ENCODE measurements around the gene B3GALNT2.
"Not testable (repeated sequence)": the region's sequence is repeated elsewhere in the genome, so short reads cannot be mapped to it uniquely, and the experiment has no call there.

The B3GALNT2 gene

DNA sequence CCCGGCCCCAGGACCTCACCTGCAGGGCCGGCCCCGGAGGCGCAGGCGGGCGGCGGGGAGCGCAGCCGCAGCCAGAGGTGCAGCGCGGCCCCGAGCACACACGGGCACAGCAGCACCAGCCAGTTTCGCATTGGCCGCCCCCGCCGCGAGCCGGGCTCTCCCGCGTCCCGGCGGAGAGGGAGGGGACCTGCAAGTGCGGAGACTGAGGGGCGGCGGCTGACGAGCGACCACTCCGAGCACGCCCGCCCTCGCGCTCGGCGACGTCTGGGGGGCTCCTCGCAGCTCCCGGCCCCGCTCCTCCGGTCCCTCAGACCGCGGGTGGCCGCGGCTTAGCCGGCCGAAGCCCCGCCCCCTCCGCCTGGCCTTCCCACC lies at the start of gene B3GALNT2:
TSS of gene B3GALNT2 (minus strand) at position 331 of the 372 bp plus-strand sequence. CDS start at position 131, 200 bp downstream.
- peak; percentile 55 for DNase-seq (ENCODE audit: low spot score)

DNA sequence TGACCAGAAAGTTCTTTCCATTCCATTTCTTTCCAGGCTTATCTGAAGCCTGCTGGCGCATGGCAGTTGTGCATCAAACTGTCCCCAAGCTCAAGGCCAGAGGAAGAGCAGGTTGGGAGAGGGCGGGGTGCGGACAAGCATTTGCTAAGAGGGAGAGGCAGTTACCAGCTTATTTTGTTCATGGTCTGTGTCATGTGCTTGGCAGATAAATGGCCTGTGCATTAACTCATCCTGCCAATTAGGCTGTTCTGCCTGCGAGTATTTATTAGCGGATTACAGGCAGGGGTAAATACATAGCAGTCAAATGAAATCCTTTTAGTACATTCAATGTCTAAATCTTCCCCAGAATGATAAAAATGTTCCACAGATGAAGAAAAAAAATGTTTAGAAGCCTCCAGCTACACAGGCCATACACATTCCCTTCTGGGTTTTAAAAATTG lies 48.9 kb upstream of the B3GALNT2 start:
- DNase-seq (ENCODE audit: low spot score) = no peak

DNA sequence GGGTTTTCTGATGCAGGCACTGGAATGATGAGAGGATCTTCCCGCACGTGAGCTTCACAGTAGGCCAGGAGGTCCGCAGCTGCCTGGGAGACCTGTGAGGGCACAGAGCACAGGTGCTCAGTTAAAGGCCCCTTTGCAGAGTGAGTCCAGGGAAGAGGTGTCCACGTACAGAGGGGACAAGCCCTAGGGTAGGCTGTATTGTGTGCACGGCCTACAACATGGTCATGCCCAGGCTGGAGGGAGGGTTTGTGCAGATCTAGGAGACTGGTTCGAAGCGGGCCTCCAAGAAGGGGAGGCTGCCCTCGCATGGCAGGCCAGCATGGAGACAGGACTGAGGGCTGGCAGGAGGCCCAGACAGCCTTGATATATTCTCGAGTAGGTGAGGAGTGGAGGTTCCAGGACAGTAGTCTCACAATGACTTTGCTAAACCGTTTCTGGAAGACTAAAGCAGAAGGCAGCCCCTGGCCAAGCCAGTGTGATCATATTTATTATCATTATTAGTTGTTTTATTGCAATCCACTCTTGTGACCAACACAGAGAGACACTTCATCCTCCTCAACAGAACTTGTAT lies 48.0 kb upstream of the B3GALNT2 start:
- no peak for DNase-seq (ENCODE audit: low spot score)

DNA sequence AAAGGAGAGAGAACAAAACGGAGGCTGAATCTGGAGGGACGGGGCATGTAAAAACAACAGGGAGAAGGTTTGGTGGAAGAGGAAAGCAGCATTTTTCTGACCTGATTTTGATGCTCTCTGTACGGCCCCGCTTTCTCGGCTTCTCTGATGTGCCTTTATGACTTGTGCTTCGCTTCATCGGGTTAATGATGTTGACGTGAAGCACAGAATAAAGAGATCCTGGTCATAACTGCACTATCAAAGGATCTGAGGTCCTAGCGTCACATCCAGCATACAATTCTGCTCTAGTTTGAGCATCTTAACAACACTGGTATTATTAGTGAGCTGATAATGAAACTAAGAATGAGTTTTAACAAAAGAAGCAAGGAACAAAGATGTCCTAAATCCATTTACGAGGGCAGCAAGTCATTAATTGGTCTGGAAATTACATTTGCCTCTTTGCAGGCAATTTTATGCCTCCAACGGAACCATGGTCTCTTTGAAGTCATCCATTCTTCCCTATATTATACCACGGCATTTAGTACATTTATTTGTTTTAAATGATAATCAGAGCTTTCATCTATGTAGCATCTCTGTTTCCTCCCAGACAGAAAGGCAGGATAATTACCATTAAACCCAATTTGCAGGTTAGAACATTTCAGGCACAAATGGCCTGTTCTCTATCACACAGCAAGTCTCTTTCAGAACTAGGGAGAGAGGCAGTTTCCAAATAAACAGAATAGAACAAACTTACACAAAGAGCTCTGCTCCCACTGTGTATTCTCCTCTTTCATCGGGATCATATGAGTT lies 45.3 kb upstream of the B3GALNT2 start:
- no peak for DNase-seq (ENCODE audit: low spot score)

DNA sequence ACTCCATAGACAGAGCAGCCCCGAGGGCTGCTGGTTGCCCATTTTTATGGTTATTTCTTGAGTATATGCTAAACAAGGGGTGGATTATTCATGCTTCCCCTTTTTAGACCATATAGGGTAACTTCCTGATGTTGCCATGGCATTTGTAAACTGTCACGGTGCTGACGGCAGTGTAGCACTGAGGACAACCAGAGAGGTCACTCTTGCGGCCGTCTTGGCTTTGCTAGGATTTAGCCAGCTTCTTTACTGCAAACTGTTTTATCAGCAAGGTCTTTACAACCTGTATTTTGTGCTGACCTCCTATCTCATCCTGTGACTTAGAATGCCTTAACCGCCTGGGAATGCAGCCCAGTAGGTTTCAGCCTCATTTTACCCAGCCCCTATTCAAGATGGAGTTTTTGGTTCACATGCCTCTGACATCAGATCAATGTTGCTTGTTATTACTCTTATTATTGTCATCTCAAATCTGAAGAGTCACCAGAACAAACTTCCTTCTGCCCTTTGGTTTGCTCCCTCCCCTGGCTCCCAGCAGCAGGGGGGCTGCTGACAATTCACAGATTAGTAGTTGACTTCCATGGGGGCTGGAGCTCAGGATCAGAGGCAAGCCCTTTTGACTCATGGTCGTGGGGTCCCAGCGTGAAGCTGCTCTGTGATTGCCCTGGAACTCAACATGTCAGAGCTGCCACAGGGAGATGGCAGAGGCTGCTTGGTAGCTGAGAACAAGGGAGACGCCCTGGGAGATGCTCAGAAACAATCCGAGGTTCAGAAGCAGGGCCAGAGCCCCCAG lies 42.3 kb upstream of the B3GALNT2 start:
- DNase-seq (ENCODE audit: low spot score) = not testable (repeated sequence)

DNA sequence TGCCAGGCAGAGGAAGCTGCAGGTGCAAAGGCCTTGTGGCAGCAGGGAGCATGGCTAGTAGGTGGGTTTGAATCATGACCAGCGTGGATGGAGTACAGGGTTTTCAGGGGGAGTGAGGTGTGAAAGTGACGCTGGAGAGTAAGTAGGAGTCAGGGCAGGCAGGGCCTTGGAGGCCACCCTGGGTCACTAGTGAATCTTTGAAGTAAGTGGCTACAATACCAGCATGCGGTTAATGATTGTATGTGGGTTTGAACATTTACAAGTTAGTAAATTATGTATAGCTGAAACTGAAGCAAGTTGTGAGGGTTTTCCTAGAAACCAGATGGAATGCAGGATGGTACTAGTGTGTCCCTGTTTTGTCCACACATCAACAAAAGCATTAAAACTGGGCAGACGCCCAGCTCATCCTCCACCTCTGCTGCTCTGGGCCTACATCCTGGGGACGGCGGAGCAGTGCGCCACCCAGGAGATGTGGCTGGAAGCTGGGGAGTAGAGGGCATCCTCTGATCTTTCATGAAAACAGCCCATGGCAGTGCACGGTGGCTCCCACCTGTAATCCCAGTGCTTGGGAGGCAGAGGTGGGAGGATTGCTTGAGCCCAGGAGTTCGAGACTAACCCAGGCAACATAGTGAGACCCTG lies 41.2 kb upstream of the B3GALNT2 start:
- DNase-seq (ENCODE audit: low spot score) = no peak

DNA sequence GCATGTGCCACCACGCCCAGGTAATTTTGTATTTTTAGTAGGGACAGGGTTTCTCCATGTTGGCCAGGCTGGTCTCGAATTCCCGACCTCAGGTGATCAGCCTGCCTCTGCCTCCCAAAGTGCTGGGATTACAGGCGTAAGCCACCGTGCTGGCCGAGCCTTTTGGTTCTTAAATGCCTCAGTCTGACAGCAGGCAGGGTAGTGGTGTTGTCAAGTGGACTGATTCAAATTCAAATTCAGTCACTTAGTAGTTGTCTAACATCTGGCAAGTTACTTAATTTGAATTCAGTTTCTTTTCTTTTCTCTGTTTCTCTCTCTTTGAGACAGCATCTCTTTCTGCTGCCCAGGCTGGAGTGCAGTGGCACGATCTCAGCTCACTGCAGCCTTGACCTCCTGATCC lies 38.6 kb upstream of the B3GALNT2 start:
- not testable (repeated sequence) for DNase-seq (ENCODE audit: low spot score)

DNA sequence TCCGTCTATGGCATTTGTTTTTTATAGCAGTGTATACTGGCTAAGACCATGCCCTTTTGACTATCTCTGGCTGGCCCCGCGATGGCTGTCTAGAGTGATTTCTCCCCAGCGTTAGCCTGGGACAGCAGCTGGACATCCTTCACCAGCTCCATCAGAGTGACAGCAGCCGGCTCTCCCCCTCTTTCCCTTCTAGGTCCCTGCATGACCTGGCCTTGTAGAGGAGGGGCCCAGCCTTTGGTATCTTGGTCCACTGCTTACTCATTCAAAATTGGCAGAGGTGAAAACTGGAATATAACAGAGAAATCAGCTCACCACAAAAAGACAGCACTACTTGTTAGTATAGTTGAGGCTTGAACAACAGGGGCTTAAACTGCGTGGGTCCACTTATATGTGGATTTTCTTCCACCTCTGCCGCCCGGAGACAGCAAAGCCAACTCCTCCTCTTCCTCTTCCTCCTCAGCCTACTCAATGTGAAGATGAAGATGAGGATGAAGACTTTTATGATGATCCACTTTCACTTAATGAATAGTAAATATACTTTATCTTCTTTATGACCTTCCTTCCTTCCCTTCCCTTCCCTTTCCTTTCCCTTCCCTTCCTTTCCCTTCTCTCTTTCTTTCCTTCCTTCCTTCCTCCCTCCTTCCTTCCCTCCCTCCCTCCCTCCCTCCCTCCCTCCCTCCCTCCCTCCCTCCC lies 29.4 kb upstream of the B3GALNT2 start:
- DNase-seq (ENCODE audit: low spot score) = no peak

DNA sequence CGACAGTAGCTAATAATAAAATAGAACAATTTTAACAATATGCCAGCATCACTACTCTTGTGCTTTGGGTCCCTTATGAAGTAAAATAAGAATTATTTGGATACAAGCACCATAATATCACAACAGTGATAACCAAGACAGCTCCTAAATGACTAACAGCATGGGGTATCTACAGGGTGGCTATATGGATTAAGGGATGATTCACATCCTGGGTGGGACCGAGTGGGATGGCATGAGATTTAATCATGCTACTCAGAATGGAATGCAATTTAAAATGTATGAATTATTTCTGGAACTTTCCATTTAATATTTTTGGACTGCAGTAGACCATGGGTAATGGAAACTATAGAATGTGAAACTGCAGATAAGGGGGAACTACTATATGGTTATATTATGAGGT lies 28.1 kb upstream of the B3GALNT2 start:
- no peak for DNase-seq (ENCODE audit: low spot score)

DNA sequence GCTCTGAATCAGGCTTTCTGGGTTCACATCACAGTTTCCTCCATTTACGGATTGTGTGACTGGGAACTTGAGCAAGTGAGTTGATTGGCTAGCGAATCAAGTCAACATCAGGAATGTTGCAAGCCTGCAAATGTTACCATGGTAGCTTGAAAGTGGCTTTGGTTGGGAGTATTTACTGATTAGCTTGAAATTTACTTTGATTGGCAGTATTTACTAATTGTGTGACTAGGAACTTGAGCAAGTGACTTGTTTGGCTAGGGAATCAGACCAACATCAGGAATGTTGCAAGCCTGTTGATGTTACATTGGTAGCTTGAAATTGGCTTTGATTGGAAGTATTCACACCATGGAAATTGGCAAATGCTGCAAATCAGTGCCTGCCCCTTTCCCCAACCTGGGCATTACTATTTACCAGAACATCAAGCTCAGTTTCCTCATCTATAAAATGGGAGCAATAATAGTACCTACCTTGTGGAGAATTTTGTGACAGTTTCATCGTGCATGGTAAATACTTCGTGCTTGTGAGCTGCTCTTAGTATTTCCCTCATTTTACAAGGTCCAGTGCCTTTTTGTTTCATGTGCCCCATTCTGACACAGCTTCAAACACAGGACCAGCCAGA lies 23.1 kb upstream of the B3GALNT2 start:
- no peak for DNase-seq (ENCODE audit: low spot score)

DNA sequence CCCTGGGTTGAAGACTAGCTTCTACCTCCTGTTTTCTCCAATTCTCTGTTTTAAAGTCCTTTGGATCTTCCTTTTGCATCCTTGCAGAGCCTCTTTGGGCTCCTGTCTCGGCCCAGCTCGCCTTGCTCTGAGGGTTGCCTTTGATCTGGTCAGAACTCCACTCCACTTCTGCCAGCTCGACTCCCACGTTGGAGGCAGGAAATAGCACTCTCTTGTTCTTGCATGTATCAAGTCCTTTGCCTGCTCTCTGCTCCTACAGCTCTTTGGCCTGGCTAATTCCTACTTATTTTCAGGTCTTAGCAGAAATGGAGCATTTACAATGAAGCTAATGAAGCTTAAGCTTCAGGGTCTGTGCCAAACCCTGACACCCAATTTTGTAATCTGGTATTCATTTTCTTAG lies 21.1 kb upstream of the B3GALNT2 start:
- no peak for DNase-seq (ENCODE audit: low spot score)

DNA sequence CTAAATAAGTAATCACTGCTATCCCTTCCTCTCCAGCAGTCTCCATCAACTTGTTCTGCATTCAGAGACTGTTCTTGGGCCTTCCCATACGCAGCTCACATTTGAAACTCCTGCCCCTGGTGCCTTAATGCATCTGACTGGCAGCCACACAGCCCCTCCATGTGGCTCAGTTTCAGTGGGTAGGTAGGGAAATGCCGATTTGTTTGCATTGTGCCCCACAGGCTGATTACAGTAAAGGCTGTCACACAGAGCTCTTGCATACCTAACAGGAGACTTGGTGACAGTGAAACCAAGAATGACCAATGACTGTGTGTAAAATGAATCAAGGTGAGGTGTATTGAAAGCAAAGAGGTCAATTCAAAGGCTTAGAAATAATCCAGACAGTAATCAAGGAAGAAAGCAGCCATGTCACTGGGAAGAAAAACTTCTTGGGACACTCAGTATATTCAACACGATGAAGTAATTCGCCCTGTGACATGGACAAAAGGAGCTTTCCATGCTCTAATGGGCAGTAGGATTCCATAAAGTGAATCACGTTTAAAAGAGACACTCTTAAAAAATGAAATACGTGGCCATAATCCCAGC lies 12.7 kb upstream of the B3GALNT2 start:
- no peak for DNase-seq (ENCODE audit: low spot score)

DNA sequence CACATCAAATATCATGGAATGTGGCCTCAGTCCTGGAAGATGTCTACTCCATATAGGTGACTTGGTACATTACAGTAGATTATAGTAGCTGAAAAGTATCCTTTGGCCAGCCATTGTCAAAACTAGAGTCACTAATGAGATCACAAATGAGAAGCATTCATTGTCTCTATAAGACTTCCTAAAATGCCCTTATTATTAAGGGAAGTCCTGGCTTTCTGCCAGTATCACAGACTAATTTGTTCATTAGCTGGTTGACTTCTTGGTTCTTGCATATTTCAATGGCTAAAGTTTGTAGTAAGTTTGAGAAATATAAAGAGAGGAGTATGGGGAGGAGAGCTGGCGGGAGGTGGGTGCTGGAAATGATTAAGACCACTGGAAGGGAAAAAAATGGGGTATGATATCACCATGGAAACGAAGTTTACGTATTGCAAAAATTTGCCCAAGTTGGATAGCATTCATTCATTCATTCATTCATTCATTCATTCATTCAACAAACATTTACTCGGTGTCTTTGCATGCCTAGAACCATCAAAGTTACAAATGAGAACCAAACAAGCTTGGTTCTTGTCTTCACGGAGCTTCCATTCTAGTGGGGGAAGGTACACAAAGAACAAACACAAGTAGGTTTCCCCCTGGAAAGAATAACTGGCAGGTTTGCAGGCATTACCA lies 11.7 kb upstream of the B3GALNT2 start:
- DNase-seq (ENCODE audit: low spot score) = no peak

DNA sequence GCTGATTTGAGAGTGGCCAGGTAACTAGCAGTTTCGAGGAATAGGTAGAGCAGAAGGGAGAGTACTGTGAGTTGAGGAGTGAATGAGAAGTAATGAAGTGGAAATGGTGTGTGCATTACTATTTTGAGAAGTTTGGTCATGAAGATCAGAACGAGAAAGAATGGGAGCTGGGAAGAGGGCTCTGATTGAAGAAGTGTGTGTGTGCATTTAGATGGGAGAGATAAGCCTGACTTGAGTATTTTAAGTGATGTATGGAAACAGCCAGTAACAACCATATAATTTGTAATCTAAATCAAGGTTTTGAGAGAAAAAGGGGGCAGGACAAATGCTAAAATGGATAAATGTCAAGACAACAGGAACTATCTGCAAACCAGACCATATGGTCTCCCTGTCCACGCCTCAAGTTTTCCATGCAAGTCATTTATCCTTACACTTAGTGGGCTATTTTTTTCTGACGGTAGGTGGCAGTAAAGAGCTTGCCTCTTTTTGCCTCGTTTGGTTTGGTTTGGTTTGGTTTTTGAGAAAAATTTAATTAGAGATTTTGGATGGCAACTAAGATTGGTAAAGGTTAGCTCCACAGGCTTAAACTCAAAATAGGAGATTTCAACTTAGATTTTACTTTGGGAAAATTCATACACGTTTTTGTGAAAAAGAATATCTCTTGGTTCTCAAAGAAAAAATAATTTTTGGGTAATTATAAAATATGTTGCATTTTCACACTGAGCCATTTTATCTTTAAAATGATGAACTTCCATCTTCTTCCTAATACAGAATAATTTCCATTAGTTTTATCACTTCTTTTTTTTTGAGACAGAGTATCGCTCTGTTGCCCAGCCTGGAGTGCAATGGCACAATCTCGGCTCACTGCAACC lies 9.5 kb upstream of the B3GALNT2 start:
- peak; percentile 20 for DNase-seq (ENCODE audit: low spot score)

DNA sequence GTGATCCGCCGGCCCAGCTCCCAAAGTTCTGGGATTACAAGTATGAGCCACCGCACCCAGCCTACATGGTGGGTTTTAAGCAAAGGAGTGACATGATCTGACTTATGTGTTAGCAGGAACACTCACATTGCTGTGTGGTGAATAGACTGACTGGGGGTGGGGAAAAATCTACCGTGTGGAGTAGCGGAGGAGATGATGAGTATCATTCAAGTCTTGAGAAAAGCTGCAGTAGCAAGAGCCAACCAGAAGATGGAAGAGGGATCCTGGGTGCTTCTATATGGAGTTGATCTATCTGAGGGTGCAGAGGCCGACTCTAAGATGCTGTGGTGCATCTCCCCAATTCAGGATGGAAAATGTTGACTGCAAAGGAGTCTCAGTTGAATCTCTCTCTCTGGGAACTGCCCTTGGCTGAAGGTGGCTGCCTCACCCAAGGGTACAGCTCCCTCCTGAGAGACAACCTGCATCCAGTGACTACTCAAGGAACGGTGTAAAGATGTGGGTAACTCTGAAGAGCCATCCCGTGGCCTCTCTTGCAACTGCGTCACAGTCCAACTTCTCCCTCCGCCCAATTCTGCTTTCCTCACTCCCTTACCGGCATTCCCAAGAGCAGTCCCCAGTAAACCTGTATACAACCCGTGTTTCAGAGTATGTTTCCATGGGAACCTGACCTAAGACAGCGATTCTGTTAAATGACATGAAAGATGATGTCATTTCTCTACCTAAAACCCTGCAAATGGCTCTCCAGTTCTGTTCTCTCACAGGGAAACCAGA lies 7.4 kb upstream of the B3GALNT2 start:
- no peak for DNase-seq (ENCODE audit: low spot score)

DNA sequence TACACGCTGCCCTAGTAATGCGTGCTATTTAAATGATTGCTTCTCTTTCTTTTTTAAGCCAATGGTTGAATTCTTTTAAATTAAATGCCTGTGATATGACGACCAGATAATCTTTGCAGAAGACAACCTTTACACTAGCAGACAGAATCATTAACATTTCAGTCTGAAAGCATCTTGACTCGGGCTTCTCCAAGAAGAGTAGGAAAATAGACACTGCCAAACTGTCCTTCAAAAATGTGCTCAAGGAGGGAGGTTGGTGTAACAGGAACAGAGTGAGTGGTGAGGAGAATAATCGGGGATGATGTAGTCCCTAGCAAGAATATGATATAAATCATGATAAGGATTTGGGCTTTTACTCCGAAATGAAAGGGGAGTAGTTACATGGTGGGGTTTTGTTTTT lies 6.6 kb upstream of the B3GALNT2 start:
- DNase-seq (ENCODE audit: low spot score) = no peak

DNA sequence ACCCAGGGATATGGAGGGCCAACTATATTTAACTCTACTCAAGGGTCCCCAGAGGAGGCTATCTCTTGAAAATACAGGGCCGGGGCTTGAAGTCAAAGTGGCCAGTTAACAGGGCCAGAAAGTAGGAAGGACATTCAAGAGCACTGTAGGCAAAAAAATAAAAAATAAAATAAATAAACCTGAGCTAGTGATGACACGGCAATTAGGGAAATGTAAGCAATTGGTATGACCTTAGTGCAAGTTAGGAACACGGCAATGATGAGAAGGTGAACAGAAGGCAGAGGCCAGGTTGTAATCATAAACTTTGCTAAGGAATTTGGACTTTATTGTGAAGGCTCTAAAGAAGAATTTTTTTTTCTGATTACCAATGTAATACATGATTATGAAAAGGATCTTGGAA lies 3.4 kb upstream of the B3GALNT2 start:
- DNase-seq (ENCODE audit: low spot score) = no peak

DNA sequence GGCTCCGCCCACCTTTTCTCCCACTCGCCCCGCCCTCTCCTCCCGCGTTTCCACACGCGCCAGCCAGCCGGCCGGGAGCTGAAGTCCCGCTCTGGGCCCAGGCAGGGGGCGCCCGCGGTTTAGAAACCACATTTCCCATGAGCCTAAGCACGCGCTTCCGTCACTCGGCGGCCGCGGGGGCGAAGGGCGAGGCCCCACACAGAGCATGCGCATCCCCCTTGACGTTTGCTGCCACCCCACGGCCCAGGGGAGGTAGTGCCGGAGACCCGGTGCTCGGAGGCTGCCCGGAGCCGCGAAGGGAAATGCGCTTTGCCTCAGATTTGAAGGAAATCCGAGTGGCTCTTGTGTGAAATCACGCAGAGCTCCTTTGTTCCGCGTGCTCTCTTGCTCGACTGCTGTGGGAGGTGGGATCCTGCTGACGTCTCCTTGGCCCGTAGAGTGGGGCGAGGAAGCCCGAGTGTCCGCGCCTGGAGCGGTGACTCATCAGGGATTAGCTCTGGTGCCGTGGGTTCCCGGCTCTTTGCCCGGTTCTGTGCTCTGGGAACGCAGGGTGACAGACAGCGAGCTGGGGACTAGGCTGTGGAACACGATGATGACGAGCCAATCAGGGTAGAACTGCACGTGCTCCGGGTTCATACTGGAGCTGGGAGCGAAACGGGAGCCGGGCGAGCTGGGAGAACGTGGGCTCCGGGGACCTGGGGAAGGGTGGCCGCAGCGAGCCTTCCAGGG lies 406 bp upstream of the B3GALNT2 start:
- DNase-seq (ENCODE audit: low spot score) = peak; percentile 91

All from HuH-7.5 (cell line).